Activated CD8-positive, alpha-beta memory T cell treated with anti-CD3 and anti-CD28 coated beads, Interleukin-2, amount 50 U/mL, for 4 hours (primary cell): ENCODE results near the gene SHISA7.

Experiments used
- DNase-seq: peaks from one replicate; pipeline ENCODE4 v3.0.0-alpha.2; 2020

Gene SHISA7

DNA sequence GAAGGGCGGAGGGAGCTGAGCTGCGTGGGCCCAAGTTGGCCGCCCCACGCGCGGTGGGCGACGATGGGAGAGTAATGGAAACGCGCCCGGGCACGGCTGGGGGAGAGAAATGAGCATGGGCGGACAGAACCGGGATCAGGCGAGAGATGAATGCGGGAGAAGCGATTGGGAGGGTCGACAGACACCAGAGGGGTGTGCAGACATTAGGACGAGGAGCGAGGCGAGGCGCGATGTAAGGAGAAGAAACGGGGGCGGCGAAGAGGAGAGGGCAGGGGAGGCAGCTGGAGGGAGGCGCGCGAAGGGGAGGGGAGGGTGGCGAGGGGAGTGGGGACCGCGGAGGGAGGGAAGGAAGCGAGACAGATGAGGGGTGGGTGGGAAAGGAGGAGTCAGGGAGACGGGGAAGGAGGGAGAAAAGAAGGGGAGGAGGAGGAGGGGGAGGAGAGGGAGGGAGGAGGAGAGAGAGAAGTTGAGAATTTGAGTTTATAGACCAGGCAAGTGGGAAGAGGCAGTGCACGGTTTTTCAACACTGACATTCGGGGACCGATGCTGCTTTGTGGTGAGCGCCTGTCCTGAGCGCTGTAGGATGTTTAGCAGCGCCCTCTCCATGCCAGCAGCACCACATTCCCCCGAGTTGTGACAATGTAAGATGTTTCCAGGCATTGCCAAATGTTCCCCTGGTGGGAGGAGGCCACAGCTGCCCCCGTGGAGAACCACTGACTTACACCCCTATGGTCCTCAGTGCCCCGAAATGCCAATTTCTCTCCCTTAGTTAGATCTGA, at the start of gene SHISA7:
Gene SHISA7, minus strand, starts transcription at position 256 of the 779 bp plus-strand sequence. CDS start 437 bp downstream, outside the sequence.
- no peak for DNase-seq

DNA sequence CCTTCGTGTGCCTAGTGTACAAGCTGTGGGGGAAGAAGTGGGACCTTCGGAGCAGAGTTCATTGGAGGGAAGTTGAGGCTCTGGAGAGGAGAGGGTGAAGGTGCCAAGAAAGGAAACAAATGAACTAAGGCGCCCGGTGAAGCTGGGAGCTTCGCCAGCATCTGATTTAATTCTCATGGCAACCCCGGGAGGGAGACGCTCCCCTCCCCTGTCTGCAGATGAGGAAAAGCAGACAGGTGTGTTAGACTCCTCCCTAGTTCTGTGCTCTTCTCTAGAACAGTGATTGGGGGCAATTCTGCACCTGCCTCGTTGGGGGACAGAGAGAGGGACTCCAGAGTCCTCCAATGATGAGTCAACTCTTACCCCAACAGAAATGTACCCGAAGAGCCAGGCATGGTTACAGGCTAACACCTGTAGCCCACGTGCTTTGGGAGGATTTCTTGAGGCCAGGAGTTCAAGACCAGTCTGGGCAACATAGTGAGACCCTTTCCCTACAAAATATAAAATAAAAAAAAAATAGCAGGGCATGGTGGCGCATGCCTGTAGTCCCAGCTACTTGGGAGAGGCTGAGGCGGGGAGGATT, 49.4 kb upstream of the SHISA7 start:
- no peak for DNase-seq

DNA sequence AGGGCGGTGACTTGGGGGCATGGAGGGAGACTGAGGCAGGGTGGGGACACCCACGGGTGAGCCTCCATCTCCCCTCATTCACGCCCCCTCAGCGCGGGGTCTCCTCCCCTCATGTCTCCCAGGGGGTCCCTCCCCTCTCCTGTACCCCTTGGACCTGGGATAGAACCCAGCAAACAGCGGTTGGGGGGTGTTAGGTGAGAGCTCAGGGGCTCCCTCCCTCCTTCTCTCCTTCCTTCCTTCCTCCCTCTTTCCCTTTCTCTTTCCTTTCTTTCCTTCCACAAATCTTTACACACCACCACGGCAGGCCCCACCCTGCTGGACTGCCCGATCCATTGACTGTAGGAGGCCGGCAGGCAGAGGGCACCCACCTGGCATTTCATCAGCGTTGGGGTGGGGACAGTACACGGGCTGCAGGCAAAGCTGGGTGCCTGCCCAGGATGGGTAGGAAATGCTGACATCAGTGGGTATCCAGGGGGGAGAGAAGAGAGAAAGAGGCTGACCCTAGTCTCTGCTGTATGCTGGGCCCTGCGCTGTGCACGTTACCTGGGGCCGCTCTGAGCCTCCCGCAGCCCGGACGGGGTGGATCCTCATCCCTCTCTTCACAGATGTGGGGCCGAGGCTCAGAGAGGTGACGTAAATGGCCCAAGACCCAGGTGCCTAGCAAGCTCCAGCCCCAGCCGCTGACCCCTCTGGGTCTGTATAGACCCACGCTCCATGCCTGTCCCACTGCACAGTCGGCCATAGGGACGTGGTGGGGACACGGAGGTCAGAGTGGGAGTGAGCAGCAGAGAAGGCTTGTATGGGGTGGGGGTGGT, 48.7 kb upstream of the SHISA7 start:
- no peak for DNase-seq

DNA sequence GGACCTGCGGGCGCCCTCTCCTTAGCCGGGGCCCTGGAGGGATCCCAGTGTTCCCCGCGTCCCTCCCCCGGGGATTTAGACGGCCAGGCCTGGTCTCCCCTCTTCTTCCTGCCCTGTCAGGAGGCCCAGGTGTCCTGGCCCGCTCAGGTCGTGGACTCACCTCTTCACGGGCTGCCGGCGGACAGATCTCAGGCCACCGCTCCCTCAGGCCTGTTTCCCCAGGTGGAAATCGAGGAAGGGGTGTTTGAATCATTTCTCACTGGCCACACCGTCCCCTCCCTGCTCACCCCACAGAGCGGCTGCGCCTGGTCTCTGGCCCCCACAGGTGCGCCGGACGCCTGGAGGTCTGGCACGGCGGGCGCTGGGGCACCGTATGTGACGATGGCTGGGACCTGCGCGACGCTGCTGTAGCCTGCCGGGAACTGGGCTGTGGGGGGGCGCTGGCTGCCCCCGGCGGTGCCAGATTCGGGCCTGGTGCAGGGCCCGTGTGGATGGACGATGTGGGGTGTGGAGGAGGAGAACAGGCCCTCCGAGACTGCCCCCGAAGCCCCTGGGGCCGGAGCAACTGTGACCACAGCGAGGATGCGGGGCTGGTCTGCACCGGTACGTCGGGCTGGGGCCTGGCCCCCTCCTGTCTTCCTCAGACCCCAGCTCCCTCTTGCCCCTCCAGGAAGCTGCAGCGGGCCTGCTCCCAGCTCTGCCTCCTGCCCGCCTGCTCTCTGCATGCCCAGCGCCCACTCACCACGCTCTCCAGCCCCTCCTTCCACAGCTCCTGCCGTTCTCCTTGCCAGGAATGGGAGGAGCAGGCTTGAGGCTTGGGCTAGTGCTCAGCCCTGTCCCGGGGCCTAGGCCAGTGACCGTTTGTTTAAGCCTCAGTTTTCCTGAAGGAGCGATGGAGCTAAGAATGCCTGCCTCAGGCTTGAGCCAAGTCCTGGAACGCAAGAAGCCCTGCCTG, 47.7 kb upstream of the SHISA7 start:
- DNase-seq, result no peak

DNA sequence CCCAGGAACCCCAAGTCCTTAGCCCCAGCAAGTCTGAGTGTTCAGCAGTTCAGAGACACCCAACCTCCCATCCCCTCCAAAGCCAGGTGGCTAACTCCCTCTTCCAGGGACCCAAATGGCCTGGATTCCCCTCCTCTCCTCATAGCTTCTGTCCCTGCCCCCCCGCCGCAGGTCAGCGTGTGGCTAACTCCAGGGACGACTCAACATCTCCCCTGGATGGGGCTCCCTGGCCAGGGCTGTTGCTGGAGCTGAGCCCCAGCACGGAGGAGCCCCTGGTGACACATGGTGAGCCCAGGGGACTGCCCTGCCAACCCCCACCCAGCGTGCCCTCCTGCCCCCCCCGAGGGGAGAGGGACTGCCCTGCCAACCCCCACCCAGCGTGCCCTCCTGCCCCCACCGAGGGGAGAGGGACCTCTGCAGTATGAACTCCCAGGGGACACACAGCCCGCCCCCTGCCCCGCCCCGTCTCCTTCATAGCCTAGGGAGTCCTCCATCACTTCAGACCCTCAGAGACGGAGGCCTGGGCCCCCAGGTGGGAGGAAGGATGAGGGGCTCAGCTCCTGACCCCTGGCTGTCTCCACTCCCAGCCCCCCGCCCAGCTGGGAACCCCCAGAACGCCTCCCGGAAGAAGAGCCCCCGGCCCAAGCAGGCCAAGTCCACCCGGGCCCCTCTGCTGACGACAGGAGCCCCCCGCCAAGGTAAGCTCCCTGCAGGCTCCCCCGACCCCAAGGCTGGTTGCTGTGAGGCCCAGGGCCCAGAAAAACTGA, 46.8 kb upstream of the SHISA7 start:
- DNase-seq, result no peak

DNA sequence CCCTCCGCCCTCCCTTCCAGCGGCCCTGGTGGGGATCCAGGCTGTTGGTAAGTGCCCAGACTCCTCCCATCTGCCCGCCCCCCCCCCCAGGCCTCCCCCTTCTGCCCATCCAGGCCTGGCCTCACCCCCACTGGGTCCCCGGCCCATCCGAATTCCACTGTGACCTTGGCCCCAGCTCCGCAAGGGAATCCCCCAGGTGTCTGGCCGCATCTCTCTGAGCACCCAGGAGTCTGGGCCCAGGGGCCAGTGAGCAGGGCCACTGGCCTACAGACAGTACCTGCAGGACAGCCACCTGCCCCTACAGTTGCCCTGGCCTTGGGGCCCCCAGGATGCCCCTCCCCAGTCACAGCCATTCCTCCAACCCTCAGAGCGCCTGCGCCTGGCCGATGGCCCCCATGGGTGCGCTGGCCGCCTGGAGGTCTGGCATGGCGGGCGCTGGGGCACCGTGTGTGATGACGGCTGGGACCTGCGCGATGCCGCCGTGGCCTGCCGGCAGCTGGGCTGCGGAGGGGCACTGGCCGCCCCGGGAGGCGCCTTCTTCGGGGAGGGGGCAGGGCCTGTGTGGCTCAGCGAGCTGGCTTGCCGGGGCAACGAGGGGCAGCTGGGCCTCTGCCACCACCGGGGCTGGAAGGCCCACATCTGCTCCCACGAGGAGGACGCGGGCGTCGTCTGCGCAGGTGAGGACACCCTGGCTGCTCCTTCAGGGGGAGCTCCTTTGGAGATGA, 46.0 kb upstream of the SHISA7 start:
- DNase-seq, result no peak

DNA sequence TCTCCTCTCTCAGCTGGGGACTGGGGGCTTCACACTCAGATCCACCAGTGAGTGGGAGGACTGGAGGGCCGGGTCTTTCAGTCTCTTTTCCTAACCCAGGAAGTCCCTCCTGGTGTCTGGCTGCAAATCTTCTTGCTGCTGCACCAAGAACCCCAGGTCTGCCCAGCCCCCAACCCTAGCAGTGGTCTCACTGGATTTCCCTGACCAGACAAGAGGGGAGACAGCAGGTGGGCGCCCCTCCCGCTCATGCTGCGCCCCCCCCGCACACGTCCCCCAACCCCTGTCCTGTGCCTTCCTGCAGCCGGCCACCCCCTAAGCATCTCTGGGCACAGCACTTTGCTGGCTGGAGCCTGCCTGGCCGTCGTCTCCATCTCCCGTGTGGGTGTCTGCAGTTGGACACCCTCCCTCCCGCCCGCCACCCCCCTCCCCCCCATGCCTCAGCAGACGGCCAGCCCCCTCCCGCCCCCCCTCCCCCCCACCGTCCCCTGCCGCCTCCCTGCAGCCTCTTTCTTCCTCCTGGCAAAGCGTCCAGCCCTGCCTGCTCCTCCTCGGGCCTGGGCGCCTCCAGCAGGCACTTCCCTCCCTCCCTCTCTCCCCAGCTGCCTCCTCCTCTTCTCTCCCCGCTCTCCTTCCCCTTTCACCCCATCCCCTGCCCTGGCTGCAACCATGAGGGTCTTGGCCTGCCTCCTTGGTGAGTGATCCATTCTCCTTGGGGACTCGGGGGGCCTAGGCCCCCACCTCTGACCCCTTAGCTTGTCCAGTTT, 45.0 kb upstream of the SHISA7 start, which contains the start of gene SSC5D:
Gene SSC5D, plus strand, starts transcription at position 513 of the 764 bp plus-strand sequence. Its CDS starts 154 bp downstream, at position 667.
- no peak for DNase-seq

DNA sequence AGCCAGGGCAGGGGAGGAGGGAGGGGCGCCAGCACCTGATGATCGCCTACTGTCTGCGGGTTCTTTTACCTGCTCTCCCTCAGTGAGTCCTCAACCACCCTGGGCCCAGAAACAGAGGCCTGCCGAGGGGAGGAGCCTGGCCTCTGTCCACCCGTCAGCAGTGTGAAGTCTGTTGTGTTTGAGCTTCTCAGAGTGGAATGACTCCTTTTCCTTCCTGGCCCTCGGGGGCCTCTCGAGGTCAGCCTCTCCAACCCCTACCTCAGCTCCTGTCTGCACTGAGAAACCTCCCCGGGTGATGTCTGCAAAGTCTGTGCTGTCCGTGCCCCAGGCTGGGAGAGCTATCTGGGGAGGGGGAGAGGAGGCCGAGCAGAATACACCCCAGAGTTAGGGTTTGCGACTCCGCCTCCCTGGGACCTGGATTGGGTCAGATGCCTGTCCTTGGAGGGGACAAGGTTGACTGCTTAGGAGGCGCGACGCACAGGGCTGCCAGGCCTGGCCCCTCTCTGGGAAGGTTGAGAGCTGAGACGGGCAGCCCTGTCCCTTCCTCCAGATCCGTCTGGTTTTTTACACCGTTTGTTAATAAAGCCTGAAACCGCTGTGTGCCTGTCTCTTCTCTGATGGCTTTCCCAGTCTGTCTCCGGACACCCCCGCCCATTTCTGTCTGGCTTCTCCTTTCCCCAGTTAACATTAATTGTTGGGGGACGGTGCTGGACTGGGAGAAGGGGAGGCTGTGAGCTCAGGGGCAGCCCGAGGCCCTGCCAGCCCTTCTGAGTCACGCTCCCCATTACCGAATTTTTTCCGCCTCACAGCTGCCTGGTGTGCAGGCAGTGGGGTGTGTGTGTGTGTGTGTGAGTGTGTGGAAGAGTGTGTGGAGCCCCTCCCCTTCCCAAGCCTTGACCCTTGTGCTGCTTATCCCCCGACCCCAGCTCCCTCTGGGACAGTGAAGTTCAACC, 44.1 kb upstream of the SHISA7 start:
- peak; percentile 46 for DNase-seq

DNA sequence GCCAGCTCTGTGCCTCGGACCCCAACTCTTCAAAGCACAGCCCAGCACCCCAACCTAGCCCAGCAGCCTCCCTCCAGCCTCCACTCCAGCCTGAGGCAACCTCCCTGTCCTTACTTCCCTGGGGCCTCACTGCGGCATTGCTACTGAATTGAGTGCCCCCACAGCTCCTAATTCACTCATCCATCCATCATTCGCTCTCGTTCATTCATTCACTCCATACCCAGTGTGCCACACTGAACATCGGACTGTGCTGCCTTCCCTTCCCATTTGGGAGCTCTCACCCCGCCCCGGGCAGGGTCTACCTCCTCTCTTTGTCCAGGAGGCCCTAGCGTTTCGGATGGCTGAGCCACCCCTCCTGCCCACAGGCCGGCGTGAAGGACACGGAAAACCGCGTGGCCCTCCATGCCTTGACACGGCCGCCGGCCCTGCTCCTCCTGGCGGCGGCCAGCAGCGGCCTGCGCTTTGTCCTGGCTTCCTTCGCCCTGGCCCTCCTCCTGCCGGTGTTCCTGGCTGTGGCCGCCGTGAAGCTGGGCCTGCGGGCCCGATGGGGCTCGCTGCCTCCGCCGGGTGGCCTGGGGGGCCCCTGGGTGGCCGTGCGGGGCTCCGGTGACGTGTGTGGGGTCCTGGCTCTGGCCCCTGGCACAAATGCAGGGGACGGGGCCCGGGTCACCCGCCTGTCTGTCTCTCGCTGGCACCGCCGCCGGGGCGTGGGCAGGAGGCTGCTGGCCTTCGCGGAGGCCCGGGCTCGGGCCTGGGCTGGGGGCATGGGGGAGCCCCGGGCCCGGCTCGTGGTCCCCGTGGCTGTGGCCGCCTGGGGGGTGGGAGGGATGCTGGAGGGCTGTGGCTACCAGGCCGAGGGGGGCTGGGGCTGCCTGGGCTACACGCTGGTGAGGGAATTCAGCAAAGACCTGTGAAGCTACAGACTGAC, 43.2 kb upstream of the SHISA7 start:
- DNase-seq, result no peak

DNA sequence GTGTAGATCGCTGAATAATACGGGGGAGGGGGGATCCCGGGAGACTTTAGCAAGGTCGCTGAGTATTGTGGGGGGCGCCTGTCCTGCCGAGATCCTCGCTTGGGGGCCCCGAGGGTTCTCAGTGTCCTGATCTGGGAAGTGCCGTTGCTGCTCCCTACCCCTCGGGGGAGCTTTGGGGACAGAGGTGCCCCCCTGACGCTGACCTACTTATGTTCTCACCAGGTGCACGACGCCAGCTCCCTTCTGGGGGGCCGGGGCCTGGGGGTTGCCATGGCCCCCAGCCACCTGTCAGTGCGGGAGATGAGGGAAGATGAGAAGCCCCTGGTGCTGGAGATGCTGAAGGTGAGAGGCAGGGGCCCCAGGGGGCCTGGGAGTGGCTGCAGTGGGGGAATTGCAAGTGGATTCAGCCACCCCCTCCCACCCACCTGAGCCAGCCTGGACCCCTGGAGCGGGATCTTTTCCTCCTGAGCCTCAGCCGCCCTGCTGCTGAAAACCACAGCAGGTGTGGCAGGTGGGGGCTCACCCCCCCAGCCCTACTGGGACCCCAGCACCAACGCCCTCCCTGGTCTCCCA, 42.4 kb upstream of the SHISA7 start:
- no peak for DNase-seq

DNA sequence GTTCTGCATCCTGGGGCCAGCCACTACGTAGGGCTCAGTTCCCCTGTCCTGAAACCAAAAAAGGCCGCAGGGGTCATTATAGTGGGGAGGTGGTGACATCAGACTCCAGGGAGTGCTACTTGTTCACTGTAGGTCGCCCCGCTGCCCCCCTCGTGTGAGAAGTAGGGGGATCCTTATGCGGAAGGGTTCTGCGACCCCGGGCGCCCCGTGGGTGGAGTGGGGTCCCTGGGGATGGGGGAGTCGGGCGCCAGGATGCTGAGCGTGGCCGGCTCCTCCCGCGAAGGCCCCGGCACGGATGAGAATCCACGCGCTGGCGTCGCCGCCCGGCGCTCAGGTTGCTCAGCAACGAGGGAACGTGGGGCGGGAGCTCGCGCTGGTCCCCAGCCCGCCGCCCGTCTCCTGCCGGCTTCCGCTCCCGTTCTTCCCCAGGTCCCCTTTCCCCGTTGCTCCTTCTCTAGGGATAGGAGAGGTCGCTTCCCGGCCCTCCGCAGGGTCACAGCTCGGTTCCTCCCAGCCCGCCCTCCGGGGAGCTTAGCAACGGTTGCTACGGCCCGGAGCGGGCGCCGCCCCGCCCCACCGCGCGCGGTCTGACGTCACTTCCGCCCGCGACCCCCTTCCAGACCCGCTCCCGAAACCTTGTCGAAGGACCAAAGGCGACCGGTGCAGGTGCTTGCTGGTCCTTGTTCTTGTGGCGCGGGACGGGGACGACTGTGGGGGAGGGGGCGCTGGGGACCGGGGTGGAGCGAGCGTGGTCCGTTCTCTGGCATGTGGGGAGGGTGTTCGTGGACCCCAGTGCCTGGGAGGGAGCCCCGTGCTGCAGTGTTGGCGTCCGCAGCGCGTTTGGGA, 41.7 kb upstream of the SHISA7 start, which contains the start of gene NAT14:
Gene NAT14, plus strand, starts transcription at position 596 of the 846 bp plus-strand sequence. CDS start 521 bp downstream, outside the sequence.
- peak; percentile 65 for DNase-seq

DNA sequence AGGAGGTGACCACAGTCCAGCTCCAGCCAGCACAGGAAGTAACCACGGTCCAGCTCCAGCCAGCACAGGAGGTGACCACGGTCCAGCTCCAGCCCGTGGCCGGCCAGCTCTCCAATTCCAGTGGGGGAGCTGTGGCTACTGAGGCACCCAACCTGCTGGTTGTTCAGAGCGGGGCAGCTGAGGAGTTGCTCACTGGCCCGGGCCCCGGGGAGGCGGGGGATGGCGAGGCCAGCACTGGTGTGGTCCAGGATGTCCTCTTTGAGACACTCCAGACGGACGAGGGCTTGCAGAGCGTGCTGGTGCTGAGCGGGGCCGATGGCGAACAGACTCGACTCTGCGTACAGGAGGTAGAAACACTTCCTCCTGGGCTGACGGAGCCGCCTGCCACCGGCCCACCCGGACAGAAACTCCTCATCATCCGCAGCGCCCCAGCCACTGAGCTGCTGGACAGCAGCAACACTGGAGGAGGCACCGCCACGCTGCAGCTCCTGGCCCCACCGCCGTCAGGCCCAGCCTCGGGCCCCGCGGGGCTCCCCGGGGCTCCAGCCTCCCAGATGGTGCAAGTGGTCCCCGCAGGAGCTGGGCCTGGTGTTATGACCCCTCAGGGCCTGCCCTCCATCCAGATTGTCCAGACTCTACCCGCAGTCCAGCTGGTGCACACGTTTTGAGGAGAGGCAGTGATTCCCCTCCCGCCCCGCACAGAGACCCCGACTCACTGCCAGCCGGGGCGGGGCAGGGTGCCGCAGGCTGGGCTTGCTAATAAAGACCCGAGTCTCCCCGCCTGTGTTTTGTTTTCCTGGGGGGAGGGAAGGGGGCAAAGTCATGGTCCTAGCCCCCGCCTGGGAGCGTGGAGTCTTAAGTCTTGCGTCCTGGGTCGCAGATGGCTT, 40.8 kb upstream of the SHISA7 start:
- DNase-seq, result no peak

DNA sequence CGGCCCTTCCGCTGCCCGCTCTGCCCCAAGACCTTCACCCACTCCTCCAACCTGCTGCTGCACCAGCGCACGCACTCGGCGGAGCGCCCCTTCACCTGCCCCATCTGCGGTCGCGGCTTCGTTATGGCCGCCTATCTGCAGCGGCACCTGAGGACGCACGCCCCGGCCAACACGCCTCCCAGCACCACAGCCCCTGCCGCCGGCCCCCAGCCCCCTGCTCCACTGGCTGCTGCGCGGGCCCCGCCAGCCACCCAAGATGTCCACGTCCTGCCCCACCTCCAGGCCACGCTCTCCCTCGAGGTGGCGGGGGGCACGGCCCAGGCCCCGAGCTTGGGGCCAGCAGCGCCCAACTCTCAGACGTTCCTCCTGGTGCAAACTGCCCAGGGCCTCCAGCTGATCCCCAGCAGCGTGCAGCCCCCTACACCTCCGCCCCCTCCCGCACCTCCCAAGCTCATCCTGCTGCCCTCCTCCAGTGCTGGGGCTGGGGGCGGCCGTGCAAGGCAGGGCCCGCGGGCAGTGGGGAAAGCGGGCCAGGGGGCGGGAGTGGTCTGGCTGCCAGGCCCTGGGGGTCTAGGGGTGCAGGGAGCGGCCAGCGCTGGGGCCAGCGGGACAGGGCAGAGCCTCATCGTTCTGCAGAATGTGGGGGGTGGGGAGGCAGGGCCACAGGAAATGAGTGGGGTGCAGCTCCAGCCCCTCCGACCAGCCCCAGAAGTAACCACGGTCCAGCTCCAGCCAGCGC, 40.0 kb upstream of the SHISA7 start:
- no peak for DNase-seq
